Adrenal gland (tissue), 12 donors: ENCODE measurements around the gene ATP8A2. TPM values are rescaled to one million over a fixed set of nuclear protein-coding genes. Genes with fewer than 3 reads are reported as not detected.

Source experiments
- DNase-seq, 7 donors: peaks; one replicate each; pipeline ENCODE4 v3.0.0-alpha.2; 2019 to 2020
- H3K27ac ChIP-seq, 5 donors: fragments of 200-600 bp; sonication (generic) in 4 of 5; 1 replicate in 3 of 5; 2 replicates in 2 of 5; pipeline versions ENCODE4 v1.5.1 to v1.8.0; 2016 to 2020; ENCODE audit warnings: mild to moderate bottlenecking in 1 of 5
- H3K27me3 ChIP-seq: fragments of 200-600 bp; 2 replicates; pipeline ENCODE4 v1.8.0; 2021
- H3K36me3 ChIP-seq, 2 donors: fragments of 200-600 bp; replicated peaks in 1 of 2; 1 replicate in 1 of 2; 2 replicates in 1 of 2; pipeline versions ENCODE4 v1.5.1 to v1.8.0; 2018 to 2022
- H3K4me1 ChIP-seq, 2 donors: fragments of 200-600 bp; replicated peaks in 1 of 2; 1 replicate in 1 of 2; 2 replicates in 1 of 2; pipeline versions ENCODE4 v1.5.1 to v1.8.0; 2018 to 2021
- H3K4me3 ChIP-seq, 4 donors: fragments of 200-600 bp; sonication (generic) in 3 of 4; one replicate each; pipeline ENCODE4 v1.5.1; 2016 to 2018
- H3K9me3 ChIP-seq, 3 donors: fragments of 200-600 bp; sonication (generic) in 1 of 3; replicated peaks in 1 of 3; 1 replicate in 2 of 3; 2 replicates in 1 of 3; pipeline versions ENCODE4 v1.5.1 to v1.8.0; 2016 to 2021
- POLR2A ChIP-seq, 2 donors: fragments of 450-650 bp; IDR thresholded peaks; one replicate each; pipeline ENCODE4 v1.6.1; 2017; ENCODE audit warnings: antibody characterized with exemption in 2 of 2, mild to moderate bottlenecking in 2 of 2, moderate library complexity in 1 of 2
- WGBS, 4 donors: extraction: QIAGEN DNeasy Blood & Tissue Kit in 2 of 4; methylation state at CpG; one replicate each; pipeline versions ENCODE4 v1.1.5 to v1.1.7; 2013 to 2017; 5-methylcytosine and 5-hydroxymethylcytosine counted together
- intact Hi-C, 2 donors: fragments of 100-400 bp; cut with DNase I; formaldehyde crosslinking; loops; one replicate each; pipeline versions ENCODE4 v1.14.1 to v1.15.0; 2022 to 2023
- polyA plus RNA-seq, 3 donors: library from polyadenylated mRNA; stranded (reverse); fragments of 200-250 nt in 2 of 3; fragments of 350-450 nt in 1 of 3; fragmentation: Illumina TruSeq in 1 of 3; extraction: RNeasy Lipid Tissue Mini Kit (QIAGEN cat#74804) in 1 of 3; gene quantifications; one replicate each; pipeline ENCODE4 v1.2.3, GENCODE V29; 2013 to 2014
- total RNA-seq, 9 donors: library from RNA; depleted of rRNA in 4 of 9; stranded (reverse); fragments of >200 nt in 4 of 9; fragments of 120-200 nt in 1 of 9; fragmentation: NEBNext Ultra II Directional in 1 of 9; extraction: Animal tissue kit (Norgen Biotek cat#: 25700) in 1 of 9; gene quantifications; one replicate each; pipeline versions ENCODE4 v1.1.0 to v1.2.4, GENCODE V29; 2013 to 2023
- TF ChIP-seq, protein P1 (sequence below), 6 experiments: fragments of 450-650 bp in 4 of 6; fragments of 200-600 bp in 2 of 6; sonication (generic) in 1 of 6; IDR thresholded peaks; 1 replicate in 5 of 6; 2 replicates in 1 of 6; pipeline versions ENCODE4 v1.5.1 to v1.8.0; 2016 to 2021; ENCODE audit warnings: antibody characterized with exemption in 6 of 6, mild to moderate bottlenecking in 2 of 6, moderate library complexity in 1 of 6
- donor health status: healthy with polysubstance abuse.
- donor health status: Bipolar disorder and iron deficiency.
- donor health status: DM: yes; HTN: yes; CAD: no.
- donor health status: DM: no; HTN: no; CAD: no.
- donor health status: DM: no; HTN: no; CAD: no.
- donor health status: DM: yes; HTN: yes; CAD: no.

ATP8A2 gene
- total and polyA plus RNA-seq, 12 donors: 0.77 to 14.0 (median 4.3) TPM

- H3K4me3 ChIP-seq: no peak overlapping the region
- no peaks in the 10 kb centered on the region for H3K27me3 ChIP-seq
- TF ChIP-seq, protein P1, sequence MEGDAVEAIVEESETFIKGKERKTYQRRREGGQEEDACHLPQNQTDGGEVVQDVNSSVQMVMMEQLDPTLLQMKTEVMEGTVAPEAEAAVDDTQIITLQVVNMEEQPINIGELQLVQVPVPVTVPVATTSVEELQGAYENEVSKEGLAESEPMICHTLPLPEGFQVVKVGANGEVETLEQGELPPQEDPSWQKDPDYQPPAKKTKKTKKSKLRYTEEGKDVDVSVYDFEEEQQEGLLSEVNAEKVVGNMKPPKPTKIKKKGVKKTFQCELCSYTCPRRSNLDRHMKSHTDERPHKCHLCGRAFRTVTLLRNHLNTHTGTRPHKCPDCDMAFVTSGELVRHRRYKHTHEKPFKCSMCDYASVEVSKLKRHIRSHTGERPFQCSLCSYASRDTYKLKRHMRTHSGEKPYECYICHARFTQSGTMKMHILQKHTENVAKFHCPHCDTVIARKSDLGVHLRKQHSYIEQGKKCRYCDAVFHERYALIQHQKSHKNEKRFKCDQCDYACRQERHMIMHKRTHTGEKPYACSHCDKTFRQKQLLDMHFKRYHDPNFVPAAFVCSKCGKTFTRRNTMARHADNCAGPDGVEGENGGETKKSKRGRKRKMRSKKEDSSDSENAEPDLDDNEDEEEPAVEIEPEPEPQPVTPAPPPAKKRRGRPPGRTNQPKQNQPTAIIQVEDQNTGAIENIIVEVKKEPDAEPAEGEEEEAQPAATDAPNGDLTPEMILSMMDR (IDR thresholded peaks at IDR 0.05): no peak
- no peak for TF ChIP-seq POLR2A (IDR thresholded peaks at IDR 0.05)
- H3K36me3 ChIP-seq: no peaks in the 10 kb centered on the region
- H3K4me1 ChIP-seq: no peaks in the 10 kb centered on the region
- 79 to 91% (median 88%) methylated on average over 7 of the region's 7 CpGs for WGBS, 4 donors
- H3K9me3 ChIP-seq: no peaks in the 10 kb centered on the region
- intact Hi-C loops: no loop called here
- no peak for DNase-seq
- H3K27ac ChIP-seq: no peak overlapping the region
Measured at GRCh38 chr13:25607096-25607495, 235.3 kb downstream of the ATP8A2 start.

GRCh38 chr13:25608181-25608580 is 236.4 kb downstream of the ATP8A2 start:
- WGBS, 4 donors: 53 to 63% (median 61%) methylated on average over 2 of the region's 2 CpGs
- Histone ChIP-seq H3K36me3 (no peaks in the 10 kb centered on the region), H3K27ac (no peak overlapping the region), H3K9me3 (no peaks in the 10 kb centered on the region), H3K27me3 (no peaks in the 10 kb centered on the region), H3K4me1 (no peaks in the 10 kb centered on the region), H3K4me3 (no peak overlapping the region)
- intact Hi-C loops: no loop called here
- no peak for DNase-seq
- no peak for TF ChIP-seq POLR2A (IDR thresholded peaks at IDR 0.05)
- TF ChIP-seq, protein P1 (IDR thresholded peaks at IDR 0.05): no peak

DNA sequence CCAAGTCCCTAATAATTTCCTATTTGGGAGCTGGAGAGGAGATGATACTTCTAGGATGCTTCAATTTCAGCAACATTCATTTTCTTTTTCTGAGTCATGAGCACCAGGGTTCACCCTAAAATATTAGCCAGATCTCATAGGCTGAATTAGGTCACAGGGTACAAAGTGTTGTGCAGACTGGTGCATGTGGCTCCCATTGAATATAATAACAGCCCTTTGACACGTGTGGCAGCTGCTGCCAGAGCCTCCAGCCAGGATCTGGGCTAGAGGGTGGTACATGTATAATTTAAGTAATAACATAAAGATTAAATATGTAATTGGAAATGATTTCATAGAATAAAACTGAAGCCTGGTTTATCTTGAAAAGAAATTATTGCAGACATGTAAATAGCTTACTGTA is 244.9 kb downstream of the ATP8A2 start:
- no peak for TF ChIP-seq POLR2A (IDR thresholded peaks at IDR 0.05)
- TF ChIP-seq, protein P1 (IDR thresholded peaks at IDR 0.05): no peak
- Histone ChIP-seq H3K27ac (no peak overlapping the region), H3K36me3 (no peaks in the 10 kb centered on the region), H3K4me3 (no peak overlapping the region), H3K27me3 (no peaks in the 10 kb centered on the region), H3K4me1 (no peaks in the 10 kb centered on the region), H3K9me3 (no peaks in the 10 kb centered on the region)
- 67 to 86% (median 75%) methylated on average over 1 of the region's 1 CpG for WGBS, 4 donors
- DNase-seq: no peak
- intact Hi-C loops: no loop called here

DNA sequence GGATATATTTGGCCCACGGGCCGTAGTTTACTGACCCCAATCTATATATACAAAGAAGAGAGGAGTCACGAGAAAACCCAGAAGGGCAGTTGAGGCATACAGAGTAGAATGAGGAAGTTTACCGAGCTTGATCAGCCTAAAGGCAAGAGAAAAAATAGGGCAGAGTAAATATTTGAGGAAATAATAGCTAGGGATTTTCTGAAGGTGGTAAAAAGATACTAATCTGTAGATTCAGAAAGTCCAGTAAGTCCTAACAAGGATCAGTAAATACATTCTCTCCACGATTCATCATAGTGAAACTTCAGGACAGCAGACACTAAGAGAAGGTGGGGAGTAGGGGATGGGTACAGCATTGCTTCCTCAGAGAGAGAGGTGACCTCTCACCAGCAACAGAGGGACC is 248.1 kb downstream of the ATP8A2 start:
- H3K4me3 ChIP-seq: no peak overlapping the region
- no peak overlapping the region for H3K27ac ChIP-seq
- no peaks in the 10 kb centered on the region for H3K4me1 ChIP-seq
- H3K27me3 ChIP-seq: no peaks in the 10 kb centered on the region
- H3K9me3 ChIP-seq: no peaks in the 10 kb centered on the region
- TF ChIP-seq, protein P1 (IDR thresholded peaks at IDR 0.05): no peak
- TF ChIP-seq POLR2A (IDR thresholded peaks at IDR 0.05): no peak
- 76 to 87% (median 85%) methylated on average over 5 of the region's 5 CpGs for WGBS, 4 donors
- no peak for DNase-seq
- intact Hi-C loops: no loop called here
- no peaks in the 10 kb centered on the region for H3K36me3 ChIP-seq
